C1 segment of cervical spinal cord (tissue), 14 donors: ENCODE results near the gene PI16.

Experiments
- DNase-seq, 14 donors: peaks; one replicate each; lab custom pipeline; 2025; lab: John Stamatoyannopoulos, UW

Gene PI16, protein sequence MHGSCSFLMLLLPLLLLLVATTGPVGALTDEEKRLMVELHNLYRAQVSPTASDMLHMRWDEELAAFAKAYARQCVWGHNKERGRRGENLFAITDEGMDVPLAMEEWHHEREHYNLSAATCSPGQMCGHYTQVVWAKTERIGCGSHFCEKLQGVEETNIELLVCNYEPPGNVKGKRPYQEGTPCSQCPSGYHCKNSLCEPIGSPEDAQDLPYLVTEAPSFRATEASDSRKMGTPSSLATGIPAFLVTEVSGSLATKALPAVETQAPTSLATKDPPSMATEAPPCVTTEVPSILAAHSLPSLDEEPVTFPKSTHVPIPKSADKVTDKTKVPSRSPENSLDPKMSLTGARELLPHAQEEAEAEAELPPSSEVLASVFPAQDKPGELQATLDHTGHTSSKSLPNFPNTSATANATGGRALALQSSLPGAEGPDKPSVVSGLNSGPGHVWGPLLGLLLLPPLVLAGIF

DNA sequence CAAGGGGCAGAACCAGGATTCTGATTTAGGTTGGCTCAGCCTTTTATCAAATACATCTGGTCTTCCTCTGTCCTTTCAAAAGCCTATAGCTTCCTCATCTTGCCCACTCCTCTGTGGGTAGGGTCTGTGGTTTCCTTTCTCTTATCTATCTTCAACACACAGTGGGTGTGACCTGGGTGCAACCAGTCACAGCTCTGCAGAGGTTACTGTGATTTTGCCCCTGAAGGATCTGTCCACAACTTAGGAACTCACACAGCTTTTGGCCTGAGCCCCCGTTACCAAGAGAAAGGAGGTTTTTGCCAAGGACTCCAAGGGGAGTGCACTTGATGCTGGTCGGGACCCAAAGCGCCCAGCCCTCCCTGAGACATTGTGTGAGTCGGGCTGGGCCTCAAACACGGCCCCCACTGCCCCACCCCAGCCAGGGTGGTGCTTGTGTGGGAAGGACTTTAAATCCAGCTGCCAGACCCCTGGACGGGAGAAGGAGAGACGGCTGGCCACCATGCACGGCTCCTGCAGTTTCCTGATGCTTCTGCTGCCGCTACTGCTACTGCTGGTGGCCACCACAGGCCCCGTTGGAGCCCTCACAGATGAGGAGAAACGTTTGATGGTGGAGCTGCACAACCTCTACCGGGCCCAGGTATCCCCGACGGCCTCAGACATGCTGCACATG, at the start of gene PI16:
Gene PI16, plus strand, starts transcription at position 477 of the 670 bp plus-strand sequence. Its CDS starts 23 bp downstream, at position 500.
- DNase-seq = peak in 2 of 14 donors; percentile 40 to 46

DNA sequence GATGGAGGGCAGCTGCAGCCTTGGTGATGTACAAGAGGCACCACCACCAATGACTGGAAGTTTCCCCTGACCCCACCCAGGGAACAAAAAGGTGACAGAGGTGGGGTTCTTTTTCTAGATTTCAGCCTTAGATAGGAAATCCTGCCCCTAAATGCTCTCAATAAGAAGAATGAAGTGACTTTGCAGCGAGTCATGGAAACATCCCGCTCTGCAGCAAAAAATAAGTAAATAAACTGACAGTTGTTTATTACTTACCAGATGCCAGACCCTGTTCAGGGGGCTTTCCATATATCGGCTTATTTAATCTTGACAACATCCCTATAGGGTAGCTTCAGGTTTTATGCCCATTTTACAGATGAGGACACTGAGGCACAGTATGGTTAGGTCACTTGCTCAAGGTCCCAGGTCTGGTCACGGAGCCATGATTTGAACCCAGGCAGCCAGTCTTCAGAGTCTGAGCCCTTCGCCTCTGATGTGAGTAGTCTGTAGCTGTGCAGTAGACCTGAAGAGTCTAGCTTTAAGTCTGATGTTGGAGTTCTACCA, 49.6 kb upstream of the PI16 start:
- no peak for DNase-seq

DNA sequence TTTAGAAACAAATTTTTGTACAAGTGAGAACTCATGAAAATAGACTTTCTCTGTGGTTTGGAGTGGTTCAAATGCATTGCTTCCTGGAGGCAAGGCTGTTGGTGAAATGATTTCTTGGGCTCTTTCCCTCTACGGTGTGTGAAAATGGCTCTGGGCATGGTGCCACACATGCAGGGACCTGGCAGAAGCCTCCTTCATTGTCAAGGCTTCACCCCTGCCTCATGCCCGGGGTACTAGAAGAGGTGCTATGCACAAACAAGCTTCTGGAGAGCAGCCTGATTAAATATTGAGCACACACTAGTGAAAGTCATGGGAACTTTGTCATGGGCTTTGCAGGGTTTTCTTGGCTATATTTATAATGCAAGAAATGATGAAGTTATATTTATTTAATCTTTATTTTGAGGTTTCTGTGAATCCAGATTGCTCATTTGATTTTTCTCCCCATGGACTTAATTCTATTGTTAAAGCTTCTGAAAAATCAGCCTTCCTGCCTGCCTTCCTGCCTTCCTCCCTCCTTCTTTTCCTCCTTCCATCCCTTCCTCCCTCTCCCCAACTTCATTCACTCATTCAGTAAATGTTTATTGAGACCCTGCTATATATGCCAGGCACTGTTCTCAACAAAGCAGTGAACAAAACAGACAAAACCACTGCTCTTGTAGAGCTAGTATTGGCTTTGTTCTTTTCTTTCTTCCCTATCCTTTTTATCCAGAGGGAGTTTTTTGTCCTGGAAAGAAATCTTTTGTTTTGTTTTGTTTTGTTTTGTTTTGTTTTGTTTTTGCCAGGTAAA, 47.8 kb upstream of the PI16 start:
- peak in 6 of 14 donors; percentile 19 to 64 (median 36) for DNase-seq

DNA sequence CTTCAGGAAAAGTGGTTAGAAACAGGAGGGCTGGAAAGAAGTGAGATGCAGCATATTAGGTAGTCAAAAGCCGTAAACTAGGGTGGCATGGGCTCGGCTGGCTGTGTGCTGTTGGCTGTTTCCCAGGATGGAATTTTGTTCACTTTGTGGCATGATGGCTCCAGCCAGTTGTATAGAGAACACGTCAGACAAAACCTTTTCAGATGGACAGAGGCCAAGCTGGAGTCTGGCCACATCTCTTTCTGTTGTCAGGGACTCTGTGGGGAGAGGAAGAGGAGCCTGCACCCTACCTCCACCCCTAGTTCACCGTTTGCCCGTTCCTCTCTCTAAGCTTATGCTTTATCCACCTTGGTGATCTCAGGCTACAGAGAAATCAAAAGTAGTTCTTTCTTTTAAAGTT, 46.8 kb upstream of the PI16 start:
- DNase-seq = peak in 8 of 14 donors; percentile 25 to 54 (median 32)

DNA sequence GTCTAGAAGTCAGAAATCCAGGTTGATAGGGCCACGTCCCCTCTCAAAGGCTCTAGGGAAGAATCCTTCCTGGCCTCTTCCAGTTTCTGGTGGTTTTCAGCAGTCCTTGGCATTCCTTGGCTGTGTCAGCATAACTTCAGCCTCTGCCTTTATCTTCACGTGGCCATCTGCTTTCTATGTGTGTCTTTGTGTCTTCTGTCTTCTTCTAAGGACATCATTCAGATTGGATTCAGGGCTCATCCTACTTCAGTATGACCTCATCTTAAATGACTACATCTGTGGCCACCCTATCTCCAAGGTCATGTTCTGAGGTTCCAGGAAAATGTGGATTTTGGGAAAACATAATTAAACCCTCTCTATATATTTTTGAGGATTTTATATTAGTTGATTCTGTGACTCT, 45.8 kb upstream of the PI16 start:
- DNase-seq = no peak

DNA sequence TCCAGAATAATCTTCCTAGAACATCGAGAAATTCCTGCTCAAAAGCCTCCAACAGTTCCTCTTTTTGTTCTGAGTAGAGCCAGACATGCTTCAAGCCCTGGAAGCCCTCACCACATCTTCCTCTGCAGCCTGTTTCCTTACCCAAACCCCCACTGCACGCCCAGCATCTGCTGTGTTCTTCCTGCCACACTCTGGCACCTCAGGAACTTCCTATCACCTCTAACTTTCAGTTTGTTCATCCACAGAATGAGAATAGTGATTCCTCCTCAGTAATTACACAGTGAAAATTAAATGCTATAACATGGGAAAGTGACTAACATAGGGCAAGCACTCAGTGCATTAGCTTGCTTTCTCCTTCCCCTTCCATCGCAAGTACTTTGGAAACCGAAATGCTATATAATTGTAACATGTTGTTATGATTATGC, 42.5 kb upstream of the PI16 start:
- DNase-seq = no peak

DNA sequence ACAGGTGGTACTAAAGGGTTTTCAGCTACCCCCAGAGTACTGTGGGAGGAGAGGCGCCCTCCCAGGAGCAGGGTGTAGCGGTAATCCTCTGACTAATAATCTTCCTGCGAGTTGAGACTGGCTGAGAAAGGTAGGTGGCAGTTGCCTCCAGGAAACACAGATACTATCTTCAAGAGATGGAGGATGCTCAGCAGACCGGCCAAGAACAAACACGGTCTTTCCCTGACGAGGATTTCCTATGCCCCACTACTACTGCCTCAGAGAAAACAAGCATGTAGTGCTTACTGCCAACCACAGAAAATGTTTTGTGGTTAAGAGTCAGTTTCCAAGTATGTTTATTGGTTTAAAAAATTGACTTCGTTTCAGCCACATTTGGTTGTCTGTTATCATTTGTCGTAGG, 42.0 kb upstream of the PI16 start:
- DNase-seq = no peak

DNA sequence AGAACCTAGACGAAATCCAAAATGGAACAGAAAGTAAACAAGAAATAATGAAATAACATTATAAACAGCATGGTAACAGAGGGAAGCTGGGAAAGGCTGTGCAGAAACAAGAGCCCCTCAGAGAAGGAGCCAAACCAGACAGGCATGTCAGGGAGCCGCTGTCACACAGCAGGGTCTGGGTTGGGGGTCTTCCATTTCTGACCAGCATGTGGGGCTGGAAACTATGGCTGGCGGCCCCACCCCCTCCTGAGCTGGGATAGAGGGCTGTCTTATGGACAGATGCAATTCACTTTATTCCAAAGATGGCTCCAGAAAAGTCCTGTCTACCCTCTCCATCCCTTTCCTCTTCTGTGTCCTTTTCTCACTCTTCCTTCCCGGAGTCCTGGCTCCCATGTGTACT, 41.5 kb upstream of the PI16 start:
- no peak for DNase-seq

DNA sequence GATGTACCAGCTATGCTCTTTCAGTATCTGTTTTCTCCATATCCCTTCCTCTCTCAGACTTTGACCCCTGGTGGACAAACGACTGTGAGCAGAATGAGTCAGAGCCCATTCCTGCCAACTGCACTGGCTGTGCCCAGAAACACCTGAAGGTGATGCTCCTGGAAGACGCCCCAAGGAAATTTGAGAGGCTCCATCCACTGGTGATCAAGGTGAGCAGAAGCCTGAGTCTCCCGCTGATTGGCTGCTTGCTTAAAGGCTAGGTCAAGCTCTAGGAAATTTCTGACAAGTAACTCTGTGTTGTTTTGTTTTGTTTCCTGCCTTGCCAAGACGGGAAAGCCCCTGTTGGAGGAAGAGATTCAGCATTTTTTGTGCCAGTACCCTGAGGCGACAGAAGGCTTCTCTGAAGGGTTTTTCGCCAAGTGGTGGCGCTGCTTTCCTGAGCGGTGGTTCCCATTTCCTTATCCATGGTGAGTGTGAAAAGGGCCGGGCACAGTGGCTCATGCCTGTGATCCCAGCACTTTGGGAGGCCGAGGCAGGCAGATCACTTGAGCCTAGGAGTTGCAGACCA, 40.2 kb upstream of the PI16 start:
- peak in 1 of 14 donors; percentile 5 for DNase-seq

DNA sequence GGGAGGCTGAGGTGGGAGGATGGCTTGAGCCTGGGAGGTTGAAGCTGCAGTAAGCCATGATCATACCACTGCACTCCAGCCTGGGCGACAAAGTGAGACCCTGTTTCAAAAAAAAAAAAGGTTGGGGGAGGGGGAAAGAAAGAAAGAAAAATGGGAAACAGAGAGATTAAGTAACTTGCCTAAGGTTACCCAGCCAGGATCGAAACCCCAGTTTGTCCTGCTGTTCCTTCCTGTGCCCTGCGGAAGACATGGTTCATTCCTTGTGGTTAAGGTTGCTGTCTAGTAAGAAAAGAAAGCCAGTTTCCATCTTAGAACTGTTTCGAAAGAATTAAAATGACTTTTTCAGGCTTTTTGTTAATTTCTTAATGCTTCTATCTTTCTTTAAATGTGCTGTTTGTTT, 38.9 kb upstream of the PI16 start:
- no peak for DNase-seq

DNA sequence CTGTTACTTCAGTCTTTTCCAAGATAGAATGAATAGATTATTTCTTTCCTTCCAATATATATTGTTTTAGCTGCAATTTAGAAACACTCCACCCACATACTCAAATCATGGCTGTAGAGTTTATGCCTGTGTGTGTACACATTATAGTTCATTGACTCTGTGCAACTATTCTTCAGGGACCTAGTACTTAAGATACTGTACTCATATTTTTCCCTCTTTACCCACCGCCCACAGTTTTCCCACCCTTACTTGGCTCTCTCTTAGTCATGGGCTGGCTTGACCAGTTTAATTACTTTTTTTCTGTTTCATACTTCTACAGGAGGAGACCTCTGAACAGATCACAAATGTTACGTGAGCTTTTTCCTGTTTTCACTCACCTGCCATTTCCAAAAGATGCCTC, 38.4 kb upstream of the PI16 start:
- DNase-seq = no peak

DNA sequence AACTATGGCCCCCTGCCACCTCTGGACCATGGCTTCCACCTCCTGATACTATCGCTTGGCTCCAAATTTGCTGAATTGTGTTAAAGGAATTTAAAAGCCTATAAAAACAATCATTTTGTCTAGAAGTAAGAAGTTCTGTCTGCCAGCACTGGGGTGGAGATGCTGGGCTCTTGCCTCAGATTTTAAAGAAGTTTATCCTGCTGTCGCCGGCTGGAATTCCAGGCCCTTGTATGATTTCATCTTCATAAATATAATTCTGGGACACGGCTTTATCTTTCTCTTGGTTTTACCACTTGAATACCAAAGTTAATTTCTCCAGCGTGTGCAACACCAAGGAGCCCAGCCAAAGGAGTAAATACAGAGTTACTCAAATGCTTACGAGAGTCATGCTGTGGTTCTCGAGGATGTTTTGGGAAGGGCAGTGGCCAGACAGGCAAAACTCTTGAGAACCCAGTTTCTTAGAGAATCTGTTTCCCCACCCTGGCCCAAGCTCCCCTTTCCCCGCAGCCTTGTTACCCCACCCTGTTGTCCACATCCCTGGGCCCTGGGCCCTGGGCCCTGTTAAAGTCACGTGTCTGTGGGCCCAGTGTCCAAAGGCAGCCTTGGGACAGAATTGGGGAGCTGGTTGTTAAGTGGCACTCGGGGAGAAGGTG, 36.9 kb upstream of the PI16 start:
- DNase-seq = no peak

DNA sequence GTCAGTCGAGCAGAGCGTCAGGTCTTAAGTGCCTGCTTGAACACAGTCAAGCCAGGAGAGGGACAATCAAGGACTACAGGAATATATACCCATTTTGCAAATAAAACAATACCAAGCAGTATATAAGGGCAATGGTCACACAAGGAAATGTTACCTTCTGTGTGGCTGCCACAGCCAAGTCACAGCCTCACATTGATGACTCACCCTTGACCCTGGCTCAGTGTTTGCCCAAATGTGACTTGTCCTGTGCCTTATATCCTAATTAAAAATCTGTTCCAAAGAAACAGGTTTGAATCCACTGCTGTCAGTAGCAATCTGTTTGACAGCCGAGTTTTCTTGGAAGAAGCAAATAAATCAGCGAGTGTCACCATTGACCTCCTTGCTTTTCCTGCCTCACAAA, 34.5 kb upstream of the PI16 start:
- no peak for DNase-seq

DNA sequence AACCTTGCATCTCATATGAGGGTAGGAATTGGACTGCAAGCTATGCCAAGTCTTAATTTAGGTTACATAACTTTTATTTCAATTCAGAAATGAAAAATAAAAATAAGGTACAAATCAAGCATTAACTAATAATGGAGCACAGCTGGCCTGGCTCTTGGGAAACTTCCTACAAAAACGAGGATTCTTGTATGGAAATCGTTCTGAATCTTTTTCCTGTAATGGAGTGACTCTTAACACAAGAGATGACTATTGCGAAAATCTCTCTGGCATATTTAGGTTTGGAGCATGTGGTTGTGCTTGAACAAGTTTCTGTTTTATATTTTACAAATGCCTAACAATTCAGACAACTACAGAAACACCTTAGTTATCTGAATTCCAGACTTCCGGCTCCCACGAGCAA, 34.0 kb upstream of the PI16 start:
- DNase-seq = no peak

DNA sequence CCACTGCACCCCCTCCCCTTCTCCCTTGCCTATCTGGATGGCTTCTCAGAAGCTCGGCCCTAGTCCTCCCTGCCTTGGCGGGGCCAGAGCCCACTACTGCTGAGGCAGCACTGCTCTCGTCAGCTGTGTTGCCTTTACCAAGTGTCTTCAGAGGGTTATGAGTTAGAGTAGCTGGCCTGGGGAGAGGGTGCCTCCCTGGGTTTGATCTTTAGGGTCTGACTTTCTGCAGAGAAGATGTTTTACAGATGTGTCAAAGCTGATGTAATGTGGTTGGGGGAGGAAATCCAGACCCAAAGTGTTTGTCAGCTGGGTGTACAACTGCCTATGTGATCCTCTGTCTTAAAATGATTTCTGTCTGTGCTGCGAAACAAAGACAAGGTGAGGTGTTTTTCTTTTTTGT, 30.4 kb upstream of the PI16 start:
- no peak for DNase-seq

DNA sequence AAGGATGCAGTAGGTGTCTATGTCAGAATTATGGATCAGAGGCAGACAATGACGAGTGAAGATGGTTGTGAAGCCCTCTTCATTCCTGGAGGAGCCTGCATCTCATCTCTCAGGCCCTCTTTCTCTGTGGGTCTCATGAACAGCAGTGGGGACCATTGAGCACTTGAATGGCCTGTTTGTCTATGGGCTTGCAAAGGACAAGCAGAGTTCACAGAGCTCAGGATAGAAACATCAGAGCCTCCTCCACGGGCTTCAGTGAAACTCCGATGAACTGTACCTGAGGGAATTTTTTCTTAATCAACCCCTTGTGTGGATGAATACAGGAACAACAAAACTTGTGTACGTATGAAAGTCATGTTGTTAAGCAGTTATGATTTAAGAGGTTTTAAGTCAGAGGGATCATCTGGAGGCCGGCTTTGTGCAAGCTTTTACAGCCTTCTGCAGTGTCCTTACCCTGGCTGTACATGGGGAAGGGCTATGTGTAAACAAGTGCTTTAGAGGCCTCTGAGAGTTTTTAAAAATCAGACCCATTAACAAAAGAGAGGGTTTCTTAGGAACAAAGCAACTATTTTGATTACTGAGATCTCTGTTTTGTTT, 29.7 kb upstream of the PI16 start:
- DNase-seq = no peak

DNA sequence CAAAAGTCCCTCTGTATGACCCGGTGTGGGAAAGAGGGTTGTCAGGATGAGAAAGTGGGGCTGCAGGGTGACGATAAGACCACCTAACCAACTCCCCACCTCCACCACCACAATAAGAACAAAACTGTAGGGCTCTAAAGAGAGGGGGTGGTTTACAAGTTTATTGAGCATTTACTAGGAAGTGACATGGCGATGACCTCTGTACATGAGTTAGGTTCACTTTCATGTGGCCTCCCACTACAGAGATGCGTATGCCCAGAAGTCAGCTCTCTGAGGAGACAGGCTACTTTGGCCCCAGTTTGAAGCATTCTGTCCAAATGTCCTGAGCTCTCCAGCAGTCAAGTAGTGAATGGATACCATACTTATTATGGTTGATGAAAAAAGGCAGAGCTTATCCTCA, 28.7 kb upstream of the PI16 start:
- DNase-seq = no peak

DNA sequence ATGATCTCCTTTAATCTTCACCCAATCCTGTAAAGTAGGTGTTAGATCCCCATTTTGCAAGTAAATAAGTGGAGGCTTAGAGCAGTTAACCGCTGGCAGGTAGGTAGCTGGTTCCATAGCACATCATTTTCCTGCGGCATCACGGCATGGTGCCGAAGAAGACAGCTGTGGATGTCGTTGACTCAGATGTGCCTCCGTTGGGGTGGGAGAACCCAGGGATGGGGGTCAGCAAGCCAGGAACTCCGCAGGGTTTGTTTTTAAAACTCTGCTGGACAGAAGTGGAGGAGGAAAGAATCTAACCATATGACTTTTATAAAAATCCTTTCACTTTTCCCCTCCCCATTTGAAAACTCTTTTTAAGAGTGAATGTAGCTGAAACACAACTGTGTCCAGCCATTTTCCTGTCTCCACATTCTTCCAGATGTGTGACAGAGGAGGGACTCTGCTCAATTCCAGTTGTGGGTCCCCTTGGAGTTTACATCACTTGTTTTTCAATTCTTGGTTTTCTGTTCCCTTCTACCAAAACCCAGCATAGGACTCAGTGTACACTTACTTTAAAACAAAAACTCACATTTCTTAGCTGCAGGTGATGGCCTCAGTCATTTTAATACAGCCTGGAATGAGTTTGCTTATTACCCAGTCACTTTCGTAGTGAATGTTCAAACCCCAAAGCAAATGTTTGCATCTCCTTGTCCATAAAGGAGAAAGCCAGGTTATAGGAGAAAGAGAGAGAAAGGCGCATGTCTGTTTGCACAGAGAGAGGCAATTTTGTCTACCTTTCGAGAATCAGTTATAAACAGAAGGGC, 27.6 kb upstream of the PI16 start:
- DNase-seq = no peak

DNA sequence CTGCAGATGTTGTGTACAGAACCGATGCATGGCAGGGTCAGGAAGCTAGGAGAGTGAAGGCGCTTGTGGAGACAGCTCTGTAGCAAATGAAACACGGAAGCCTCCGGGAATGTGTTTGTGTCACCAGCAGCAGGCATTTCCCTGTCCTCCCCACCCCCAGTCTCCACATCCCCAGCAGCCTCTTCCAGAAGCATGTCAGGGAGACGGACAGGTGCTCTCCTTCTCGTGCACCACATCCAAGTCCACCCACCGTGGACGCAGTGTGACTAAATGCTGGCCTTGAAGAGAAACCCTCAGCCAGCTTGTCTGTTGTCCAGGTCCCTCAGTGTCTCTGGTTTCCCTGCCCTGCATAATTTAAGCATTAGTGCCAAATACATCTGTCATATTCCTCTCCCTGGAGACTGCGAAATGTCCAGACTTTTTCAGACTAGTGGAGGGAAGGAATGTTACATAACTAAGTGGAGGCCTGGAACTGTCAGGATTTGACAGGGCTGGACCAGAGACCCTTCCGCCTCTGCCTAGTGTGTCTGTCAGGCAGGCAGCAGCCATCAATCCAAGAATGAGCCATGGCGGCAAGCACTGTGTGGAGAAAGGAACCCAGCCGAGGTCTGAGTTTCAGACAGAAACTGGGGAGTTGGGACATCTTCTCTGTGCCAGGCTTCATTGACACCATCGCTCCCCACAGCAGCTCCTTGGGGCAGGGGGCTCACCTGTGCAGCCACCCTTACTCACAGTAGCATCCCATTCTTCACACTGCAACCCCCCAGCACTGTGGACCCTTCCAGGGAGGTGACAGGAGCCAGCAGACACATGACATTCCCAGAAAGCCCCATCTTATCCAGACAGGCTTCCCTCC, 26.6 kb upstream of the PI16 start:
- peak in 1 of 14 donors; percentile 30 for DNase-seq
